ENCODE measurements around the gene SLC25A15.

DNA sequence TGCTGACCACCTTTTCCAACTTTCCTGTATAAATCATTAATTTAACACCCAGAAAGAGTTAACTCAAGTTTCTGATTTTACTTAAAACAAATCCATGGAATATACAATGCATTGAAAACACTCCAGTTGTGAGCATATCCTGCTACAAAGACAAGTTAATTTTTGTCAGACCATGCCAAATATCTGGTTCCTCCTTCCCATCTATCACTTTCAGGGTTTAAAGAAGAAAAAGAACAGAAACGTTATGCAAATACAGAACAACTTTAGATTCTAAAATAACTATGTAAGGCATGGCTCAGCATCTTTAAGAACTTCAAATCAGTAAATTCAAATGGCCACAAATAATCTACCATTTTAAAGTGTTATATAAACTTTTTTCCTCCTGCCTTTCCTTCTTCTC is 33.4 kb upstream of the SLC25A15 start:
- TF ChIP-seq, protein P1, sequence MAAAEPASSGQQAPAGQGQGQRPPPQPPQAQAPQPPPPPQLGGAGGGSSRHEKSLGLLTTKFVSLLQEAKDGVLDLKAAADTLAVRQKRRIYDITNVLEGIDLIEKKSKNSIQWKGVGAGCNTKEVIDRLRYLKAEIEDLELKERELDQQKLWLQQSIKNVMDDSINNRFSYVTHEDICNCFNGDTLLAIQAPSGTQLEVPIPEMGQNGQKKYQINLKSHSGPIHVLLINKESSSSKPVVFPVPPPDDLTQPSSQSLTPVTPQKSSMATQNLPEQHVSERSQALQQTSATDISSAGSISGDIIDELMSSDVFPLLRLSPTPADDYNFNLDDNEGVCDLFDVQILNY (CRISPR knock-in tag; IDR thresholded peaks at IDR 0.05): no peak
- TF ChIP-seq, protein P2, sequence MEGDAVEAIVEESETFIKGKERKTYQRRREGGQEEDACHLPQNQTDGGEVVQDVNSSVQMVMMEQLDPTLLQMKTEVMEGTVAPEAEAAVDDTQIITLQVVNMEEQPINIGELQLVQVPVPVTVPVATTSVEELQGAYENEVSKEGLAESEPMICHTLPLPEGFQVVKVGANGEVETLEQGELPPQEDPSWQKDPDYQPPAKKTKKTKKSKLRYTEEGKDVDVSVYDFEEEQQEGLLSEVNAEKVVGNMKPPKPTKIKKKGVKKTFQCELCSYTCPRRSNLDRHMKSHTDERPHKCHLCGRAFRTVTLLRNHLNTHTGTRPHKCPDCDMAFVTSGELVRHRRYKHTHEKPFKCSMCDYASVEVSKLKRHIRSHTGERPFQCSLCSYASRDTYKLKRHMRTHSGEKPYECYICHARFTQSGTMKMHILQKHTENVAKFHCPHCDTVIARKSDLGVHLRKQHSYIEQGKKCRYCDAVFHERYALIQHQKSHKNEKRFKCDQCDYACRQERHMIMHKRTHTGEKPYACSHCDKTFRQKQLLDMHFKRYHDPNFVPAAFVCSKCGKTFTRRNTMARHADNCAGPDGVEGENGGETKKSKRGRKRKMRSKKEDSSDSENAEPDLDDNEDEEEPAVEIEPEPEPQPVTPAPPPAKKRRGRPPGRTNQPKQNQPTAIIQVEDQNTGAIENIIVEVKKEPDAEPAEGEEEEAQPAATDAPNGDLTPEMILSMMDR (IDR thresholded peaks at IDR 0.05): no peak
- TF ChIP-seq, protein P3, sequence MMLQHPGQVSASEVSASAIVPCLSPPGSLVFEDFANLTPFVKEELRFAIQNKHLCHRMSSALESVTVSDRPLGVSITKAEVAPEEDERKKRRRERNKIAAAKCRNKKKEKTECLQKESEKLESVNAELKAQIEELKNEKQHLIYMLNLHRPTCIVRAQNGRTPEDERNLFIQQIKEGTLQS (CRISPR knock-in tag; conservative IDR thresholded peaks at IDR 0.05): no peak
- TF ChIP-seq, protein P4, sequence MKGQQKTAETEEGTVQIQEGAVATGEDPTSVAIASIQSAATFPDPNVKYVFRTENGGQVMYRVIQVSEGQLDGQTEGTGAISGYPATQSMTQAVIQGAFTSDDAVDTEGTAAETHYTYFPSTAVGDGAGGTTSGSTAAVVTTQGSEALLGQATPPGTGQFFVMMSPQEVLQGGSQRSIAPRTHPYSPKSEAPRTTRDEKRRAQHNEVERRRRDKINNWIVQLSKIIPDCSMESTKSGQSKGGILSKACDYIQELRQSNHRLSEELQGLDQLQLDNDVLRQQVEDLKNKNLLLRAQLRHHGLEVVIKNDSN (CRISPR knock-in tag; IDR thresholded peaks at IDR 0.05): no peak
- TF ChIP-seq SOX15 (CRISPR knock-in tag; IDR thresholded peaks at IDR 0.05): no peak
- no peak for TF ChIP-seq RELA (CRISPR knock-in tag; IDR thresholded peaks at IDR 0.05; ENCODE audit: borderline replicate concordance)
- TF ChIP-seq, protein P5, sequence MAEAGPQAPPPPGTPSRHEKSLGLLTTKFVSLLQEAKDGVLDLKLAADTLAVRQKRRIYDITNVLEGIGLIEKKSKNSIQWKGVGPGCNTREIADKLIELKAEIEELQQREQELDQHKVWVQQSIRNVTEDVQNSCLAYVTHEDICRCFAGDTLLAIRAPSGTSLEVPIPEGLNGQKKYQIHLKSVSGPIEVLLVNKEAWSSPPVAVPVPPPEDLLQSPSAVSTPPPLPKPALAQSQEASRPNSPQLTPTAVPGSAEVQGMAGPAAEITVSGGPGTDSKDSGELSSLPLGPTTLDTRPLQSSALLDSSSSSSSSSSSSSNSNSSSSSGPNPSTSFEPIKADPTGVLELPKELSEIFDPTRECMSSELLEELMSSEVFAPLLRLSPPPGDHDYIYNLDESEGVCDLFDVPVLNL (CRISPR knock-in tag; IDR thresholded peaks at IDR 0.05; ENCODE audit: borderline replicate concordance, low read depth): no peak
- no peak for TF ChIP-seq IRF2 (CRISPR knock-in tag; IDR thresholded peaks at IDR 0.05; ENCODE audit: borderline replicate concordance, low read depth)
- no peak for TF ChIP-seq SP1 (CRISPR knock-in tag; conservative IDR thresholded peaks at IDR 0.05)
- no peak for TF ChIP-seq ZNF263 (CRISPR knock-in tag; IDR thresholded peaks at IDR 0.05; ENCODE audit: low read depth)
- TF ChIP-seq, protein P6, sequence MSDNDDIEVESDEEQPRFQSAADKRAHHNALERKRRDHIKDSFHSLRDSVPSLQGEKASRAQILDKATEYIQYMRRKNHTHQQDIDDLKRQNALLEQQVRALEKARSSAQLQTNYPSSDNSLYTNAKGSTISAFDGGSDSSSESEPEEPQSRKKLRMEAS (CRISPR knock-in tag; IDR thresholded peaks at IDR 0.05): no peak

Measured in WTC11 (cell line).